ENCODE results near the gene ANKRD49.

Gene ANKRD49

DNA sequence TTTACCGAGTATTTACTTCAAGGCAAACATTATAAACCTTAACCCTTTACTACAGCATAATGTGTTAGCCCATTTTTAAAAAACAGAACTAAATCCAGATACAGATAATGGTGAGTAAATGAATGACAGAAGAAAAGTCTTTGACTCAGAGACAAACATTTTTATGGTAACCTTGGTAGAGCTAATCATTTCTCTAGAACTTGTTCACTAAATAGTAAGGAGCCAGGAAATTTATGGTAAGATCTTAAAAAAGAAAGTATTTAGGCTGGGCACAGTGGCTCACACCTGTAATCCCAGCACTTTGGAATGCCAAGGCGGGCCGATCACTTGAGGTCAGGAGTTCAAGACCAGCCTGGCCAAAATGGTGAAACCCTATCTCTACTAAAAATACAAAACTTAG lies 38.4 kb downstream of the ANKRD49 start:
- H3K9ac ChIP-seq (ENCODE audit: low read depth, low read length) = no peak overlapping the region
- H3K4me3 ChIP-seq (ENCODE audit: low read depth, low read length) = no peak overlapping the region
- H3K27me3 ChIP-seq (ENCODE audit: control insufficient read depth, insufficient read depth, low read length) = no peaks in the 10 kb centered on the region
- H3K36me3 ChIP-seq (ENCODE audit: control insufficient read depth, insufficient read depth, low read length) = no peaks in the 10 kb centered on the region
- no peaks in the 10 kb centered on the region for H3K4me1 ChIP-seq (ENCODE audit: control insufficient read depth, insufficient read depth, low read length)
- no peaks in the 10 kb centered on the region for H3K9me3 ChIP-seq (ENCODE audit: control insufficient read depth, insufficient read depth, low read length)

DNA sequence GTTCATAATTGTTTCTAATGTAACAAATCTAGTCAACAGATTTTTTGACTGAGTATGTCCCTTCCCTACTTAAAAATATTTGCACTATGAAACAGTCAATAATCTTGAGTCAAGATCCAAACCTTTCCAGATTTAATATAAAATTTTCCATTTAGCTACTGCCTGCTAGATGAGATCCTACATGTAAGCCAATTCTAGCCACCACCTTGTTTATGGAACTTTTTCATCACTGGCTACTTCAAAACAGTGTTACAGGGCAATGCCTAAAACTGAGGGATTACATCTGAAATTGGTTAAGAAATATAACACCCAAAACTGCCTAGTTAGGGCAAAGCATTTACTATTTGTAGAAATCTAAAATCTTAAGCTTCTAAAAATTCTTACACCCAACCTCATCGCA lies 39.4 kb downstream of the ANKRD49 start:
- H3K4me1 ChIP-seq (ENCODE audit: control insufficient read depth, insufficient read depth, low read length) = no peaks in the 10 kb centered on the region
- no peak overlapping the region for H3K4me3 ChIP-seq (ENCODE audit: low read depth, low read length)
- H3K9me3 ChIP-seq (ENCODE audit: control insufficient read depth, insufficient read depth, low read length) = no peaks in the 10 kb centered on the region
- H3K27me3 ChIP-seq (ENCODE audit: control insufficient read depth, insufficient read depth, low read length) = no peaks in the 10 kb centered on the region
- H3K9ac ChIP-seq (ENCODE audit: low read depth, low read length) = no peak overlapping the region
- no peaks in the 10 kb centered on the region for H3K36me3 ChIP-seq (ENCODE audit: control insufficient read depth, insufficient read depth, low read length)

DNA sequence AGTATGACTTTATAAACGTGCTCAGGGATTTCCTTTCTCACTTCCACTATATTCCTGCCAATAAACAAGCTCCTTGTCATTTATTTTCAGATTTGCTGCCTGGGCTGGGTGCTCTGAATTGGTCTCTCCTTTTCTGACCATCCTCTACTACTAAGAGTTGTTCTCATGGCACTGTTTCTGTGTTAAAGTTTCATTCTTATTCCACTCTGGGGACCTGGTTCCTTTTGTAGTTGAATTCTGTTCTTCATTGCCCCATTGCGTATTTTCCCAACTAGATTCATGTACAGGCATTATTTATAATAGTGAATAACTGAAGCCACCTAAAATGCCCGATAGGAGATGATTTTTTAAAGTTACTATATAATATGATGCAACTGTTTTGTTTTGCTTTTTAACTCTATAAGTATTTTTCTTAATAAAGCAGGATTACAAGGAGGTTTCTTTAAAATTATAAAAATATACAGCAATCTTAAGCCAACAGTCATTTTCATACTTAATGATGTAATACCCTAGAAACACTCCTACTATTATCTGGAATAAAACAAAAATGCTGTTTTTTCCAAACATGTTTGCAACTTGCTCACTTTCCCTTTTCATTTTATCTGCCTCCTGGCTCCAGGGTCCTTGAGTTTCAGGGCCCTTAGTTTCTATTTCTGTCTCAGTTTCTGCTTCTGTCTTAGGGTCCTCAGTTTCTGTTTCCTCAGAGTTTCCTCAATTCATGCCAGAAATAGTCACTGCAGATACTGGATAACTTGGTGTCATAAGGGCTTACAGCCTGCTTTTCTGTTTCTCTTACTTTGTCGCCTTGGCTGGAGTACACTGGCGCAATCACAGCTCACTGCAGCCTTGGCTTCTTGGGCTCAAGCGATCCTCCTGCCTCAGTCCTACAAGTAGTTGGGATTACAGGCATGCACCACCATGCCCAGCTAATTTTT lies 40.2 kb downstream of the ANKRD49 start:
- Histone ChIP-seq H3K9ac (ENCODE audit: low read depth, low read length) (no peak overlapping the region), H3K4me1 (ENCODE audit: control insufficient read depth, insufficient read depth, low read length) (no peaks in the 10 kb centered on the region), H3K4me3 (ENCODE audit: low read depth, low read length) (no peak overlapping the region), H3K36me3 (ENCODE audit: control insufficient read depth, insufficient read depth, low read length) (no peaks in the 10 kb centered on the region), H3K9me3 (ENCODE audit: control insufficient read depth, insufficient read depth, low read length) (no peaks in the 10 kb centered on the region), H3K27me3 (ENCODE audit: control insufficient read depth, insufficient read depth, low read length) (no peaks in the 10 kb centered on the region)

DNA sequence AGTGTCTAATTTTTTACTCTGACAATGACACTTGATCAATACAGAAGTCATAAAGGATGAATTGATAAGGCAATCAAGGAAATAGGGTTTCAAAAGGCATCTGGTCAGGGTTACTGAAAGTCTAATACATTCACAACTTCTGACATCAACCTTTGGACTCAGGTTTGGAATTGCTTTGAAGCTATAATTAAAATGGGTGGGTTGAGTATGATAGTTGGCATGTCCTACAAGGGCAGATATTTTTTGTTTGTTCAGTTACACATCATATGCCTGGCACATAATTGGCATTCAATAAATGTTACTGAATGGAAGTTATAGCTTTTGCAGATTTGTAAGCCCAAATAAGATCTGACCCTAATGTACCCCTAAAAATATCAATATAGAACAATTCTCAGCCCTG lies 42.6 kb downstream of the ANKRD49 start:
- Histone ChIP-seq H3K36me3 (ENCODE audit: control insufficient read depth, insufficient read depth, low read length) (no peaks in the 10 kb centered on the region), H3K9ac (ENCODE audit: low read depth, low read length) (no peak overlapping the region), H3K4me3 (ENCODE audit: low read depth, low read length) (no peak overlapping the region), H3K9me3 (ENCODE audit: control insufficient read depth, insufficient read depth, low read length) (no peaks in the 10 kb centered on the region), H3K27me3 (ENCODE audit: control insufficient read depth, insufficient read depth, low read length) (peaks cover 3% of the 10 kb centered on the region), H3K4me1 (ENCODE audit: control insufficient read depth, insufficient read depth, low read length) (no peaks in the 10 kb centered on the region)

DNA sequence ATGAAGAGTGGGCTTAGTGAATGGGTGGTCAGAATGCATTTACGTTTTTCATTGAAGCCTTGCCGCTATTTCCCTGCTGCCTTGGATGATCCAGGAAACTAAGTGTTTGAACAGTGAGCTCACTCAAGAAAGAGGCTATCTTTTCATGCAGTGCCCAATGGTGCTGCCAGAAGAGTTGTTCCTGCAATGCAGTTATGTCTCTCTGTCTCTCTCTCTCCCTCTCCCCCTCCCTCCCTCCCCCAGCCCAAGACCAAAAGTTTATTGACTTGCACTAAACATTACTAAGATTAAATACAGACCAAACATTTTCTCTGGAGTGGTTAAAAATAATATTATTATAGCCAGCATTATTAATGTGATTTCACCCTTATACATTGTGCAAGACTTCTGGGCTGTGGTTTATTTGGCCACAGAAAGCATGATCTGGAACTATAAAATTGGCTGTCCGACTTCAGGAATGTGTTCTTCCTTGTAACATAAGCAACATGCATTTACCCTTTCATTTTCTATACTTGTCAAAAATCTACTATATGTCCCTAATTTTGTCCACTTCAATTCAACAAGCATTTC lies 43.3 kb downstream of the ANKRD49 start:
- Histone ChIP-seq H3K36me3 (ENCODE audit: control insufficient read depth, insufficient read depth, low read length) (no peaks in the 10 kb centered on the region), H3K4me3 (ENCODE audit: low read depth, low read length) (no peak overlapping the region), H3K27me3 (ENCODE audit: control insufficient read depth, insufficient read depth, low read length) (peaks cover 3% of the 10 kb centered on the region), H3K9ac (ENCODE audit: low read depth, low read length) (no peak overlapping the region), H3K9me3 (ENCODE audit: control insufficient read depth, insufficient read depth, low read length) (no peaks in the 10 kb centered on the region), H3K4me1 (ENCODE audit: control insufficient read depth, insufficient read depth, low read length) (no peaks in the 10 kb centered on the region)

DNA sequence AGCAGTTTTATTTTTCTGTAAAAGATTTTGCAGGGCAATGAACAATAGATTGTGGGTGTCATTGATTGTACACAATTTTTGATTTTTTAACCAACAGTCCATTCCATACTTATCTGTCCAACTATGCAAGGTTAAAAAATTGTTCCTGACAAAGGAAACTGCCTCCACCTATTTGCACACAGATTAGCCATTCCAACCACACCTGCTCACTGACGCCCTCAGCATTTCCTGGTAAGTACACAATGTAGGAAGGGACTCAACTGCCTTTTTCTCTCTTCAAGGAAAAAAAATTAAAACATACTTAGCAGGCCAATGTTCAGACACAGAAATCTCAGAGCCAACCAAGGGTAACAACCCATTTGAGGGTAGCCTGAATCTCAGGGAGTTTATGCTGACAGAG lies 45.6 kb downstream of the ANKRD49 start:
- Histone ChIP-seq H3K27me3 (ENCODE audit: control insufficient read depth, insufficient read depth, low read length) (peaks cover 3% of the 10 kb centered on the region), H3K4me3 (ENCODE audit: low read depth, low read length) (no peak overlapping the region), H3K4me1 (ENCODE audit: control insufficient read depth, insufficient read depth, low read length) (no peaks in the 10 kb centered on the region), H3K36me3 (ENCODE audit: control insufficient read depth, insufficient read depth, low read length) (no peaks in the 10 kb centered on the region), H3K9ac (ENCODE audit: low read depth, low read length) (no peak overlapping the region), H3K9me3 (ENCODE audit: control insufficient read depth, insufficient read depth, low read length) (no peaks in the 10 kb centered on the region)

DNA sequence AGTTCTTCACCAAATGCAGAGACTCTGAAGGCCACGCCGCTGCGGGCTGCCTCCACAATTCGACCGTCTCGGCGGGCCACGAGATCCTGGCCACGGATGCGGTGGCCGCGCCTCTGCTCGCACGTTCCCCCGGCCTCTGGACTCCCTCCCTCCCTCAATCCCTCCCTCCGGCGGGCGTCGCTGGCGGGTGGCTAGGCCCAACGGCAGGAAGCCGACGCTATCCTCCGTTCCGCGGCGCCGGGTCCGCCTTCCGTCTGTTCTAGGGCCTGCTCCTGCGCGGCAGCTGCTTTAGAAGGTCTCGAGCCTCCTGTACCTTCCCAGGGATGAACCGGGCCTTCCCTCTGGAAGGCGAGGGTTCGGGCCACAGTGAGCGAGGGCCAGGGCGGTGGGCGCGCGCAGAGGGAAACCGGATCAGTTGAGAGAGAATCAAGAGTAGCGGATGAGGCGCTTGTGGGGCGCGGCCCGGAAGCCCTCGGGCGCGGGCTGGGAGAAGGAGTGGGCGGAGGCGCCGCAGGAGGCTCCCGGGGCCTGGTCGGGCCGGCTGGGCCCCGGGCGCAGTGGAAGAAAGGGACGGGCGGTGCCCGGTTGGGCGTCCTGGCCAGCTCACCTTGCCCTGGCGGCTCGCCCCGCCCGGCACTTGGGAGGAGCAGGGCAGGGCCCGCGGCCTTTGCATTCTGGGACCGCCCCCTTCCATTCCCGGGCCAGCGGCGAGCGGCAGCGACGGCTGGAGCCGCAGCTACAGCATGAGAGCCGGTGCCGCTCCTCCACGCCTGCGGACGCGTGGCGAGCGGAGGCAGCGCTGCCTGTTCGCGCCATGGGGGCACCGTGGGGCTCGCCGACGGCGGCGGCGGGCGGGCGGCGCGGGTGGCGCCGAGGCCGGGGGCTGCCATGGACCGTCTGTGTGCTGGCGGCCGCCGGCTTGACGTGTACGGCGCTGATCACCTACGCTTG lies 50.2 kb downstream of the ANKRD49 start, which contains the start of gene FUT4:
TSS of gene FUT4 (plus strand) at position 227 of the 951 bp plus-strand sequence. CDS start at position 440, 213 bp downstream.
- H3K36me3 ChIP-seq (ENCODE audit: control insufficient read depth, insufficient read depth, low read length) = no peaks in the 10 kb centered on the region
- H3K4me1 ChIP-seq (ENCODE audit: control insufficient read depth, insufficient read depth, low read length) = peaks cover 10% of the 10 kb centered on the region
- no peaks in the 10 kb centered on the region for H3K9me3 ChIP-seq (ENCODE audit: control insufficient read depth, insufficient read depth, low read length)
- H3K27me3 ChIP-seq (ENCODE audit: control insufficient read depth, insufficient read depth, low read length) = peaks cover 29% of the 10 kb centered on the region
- peak within 1 kb of the TSS; percentile 70 for H3K4me3 ChIP-seq (ENCODE audit: low read depth, low read length)
- peak within 1 kb of the TSS; percentile 73 for H3K9ac ChIP-seq (ENCODE audit: low read depth, low read length)

DNA sequence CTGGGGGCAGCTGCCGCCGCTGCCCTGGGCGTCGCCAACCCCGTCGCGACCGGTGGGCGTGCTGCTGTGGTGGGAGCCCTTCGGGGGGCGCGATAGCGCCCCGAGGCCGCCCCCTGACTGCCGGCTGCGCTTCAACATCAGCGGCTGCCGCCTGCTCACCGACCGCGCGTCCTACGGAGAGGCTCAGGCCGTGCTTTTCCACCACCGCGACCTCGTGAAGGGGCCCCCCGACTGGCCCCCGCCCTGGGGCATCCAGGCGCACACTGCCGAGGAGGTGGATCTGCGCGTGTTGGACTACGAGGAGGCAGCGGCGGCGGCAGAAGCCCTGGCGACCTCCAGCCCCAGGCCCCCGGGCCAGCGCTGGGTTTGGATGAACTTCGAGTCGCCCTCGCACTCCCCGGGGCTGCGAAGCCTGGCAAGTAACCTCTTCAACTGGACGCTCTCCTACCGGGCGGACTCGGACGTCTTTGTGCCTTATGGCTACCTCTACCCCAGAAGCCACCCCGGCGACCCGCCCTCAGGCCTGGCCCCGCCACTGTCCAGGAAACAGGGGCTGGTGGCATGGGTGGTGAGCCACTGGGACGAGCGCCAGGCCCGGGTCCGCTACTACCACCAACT lies 51.0 kb downstream of the ANKRD49 start:
- H3K9ac ChIP-seq (ENCODE audit: low read depth, low read length) = peak overlapping the region; percentile 54
- H3K4me1 ChIP-seq (ENCODE audit: control insufficient read depth, insufficient read depth, low read length) = peaks cover 10% of the 10 kb centered on the region

DNA sequence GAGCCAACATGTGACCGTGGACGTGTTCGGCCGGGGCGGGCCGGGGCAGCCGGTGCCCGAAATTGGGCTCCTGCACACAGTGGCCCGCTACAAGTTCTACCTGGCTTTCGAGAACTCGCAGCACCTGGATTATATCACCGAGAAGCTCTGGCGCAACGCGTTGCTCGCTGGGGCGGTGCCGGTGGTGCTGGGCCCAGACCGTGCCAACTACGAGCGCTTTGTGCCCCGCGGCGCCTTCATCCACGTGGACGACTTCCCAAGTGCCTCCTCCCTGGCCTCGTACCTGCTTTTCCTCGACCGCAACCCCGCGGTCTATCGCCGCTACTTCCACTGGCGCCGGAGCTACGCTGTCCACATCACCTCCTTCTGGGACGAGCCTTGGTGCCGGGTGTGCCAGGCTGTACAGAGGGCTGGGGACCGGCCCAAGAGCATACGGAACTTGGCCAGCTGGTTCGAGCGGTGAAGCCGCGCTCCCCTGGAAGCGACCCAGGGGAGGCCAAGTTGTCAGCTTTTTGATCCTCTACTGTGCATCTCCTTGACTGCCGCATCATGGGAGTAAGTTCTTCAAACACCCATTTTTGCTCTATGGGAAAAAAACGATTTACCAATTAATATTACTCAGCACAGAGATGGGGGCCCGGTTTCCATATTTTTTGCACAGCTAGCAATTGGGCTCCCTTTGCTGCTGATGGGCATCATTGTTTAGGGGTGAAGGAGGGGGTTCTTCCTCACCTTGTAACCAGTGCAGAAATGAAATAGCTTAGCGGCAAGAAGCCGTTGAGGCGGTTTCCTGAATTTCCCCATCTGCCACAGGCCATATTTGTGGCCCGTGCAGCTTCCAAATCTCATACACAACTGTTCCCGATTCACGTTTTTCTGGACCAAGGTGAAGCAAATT lies 51.7 kb downstream of the ANKRD49 start:
- Histone ChIP-seq H3K36me3 (ENCODE audit: control insufficient read depth, insufficient read depth, low read length) (no peaks in the 10 kb centered on the region), H3K9me3 (ENCODE audit: control insufficient read depth, insufficient read depth, low read length) (no peaks in the 10 kb centered on the region), H3K4me3 (ENCODE audit: low read depth, low read length) (peak overlapping the region; percentile 70), H3K27me3 (ENCODE audit: control insufficient read depth, insufficient read depth, low read length) (peaks cover 25% of the 10 kb centered on the region), H3K9ac (ENCODE audit: low read depth, low read length) (peak overlapping the region; percentile 54), H3K4me1 (ENCODE audit: control insufficient read depth, insufficient read depth, low read length) (peaks cover 10% of the 10 kb centered on the region)

More for the DNA sequence above, 51.0 kb downstream of the ANKRD49 start:
- H3K9me3 ChIP-seq (ENCODE audit: control insufficient read depth, insufficient read depth, low read length) = no peaks in the 10 kb centered on the region
- peaks cover 29% of the 10 kb centered on the region for H3K27me3 ChIP-seq (ENCODE audit: control insufficient read depth, insufficient read depth, low read length)
- peak overlapping the region; percentile 70 for H3K4me3 ChIP-seq (ENCODE audit: low read depth, low read length)
- H3K36me3 ChIP-seq (ENCODE audit: control insufficient read depth, insufficient read depth, low read length) = no peaks in the 10 kb centered on the region

DNA sequence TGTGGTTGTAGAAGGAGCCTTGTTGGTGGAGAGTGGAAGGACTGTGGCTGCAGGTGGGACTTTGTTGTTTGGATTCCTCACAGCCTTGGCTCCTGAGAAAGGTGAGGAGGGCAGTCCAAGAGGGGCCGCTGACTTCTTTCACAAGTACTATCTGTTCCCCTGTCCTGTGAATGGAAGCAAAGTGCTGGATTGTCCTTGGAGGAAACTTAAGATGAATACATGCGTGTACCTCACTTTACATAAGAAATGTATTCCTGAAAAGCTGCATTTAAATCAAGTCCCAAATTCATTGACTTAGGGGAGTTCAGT lies 52.3 kb downstream of the ANKRD49 start:
- peak overlapping the region; percentile 70 for H3K4me3 ChIP-seq (ENCODE audit: low read depth, low read length)
- peaks cover 10% of the 10 kb centered on the region for H3K4me1 ChIP-seq (ENCODE audit: control insufficient read depth, insufficient read depth, low read length)
- no peaks in the 10 kb centered on the region for H3K36me3 ChIP-seq (ENCODE audit: control insufficient read depth, insufficient read depth, low read length)
- H3K9me3 ChIP-seq (ENCODE audit: control insufficient read depth, insufficient read depth, low read length) = no peaks in the 10 kb centered on the region
- no peak overlapping the region for H3K9ac ChIP-seq (ENCODE audit: low read depth, low read length)
- peaks cover 25% of the 10 kb centered on the region for H3K27me3 ChIP-seq (ENCODE audit: control insufficient read depth, insufficient read depth, low read length)

All from iPS-15b (cell line).